Measurements from ENCODE around the gene RPS14. TPM values are rescaled to one million over a fixed set of nuclear protein-coding genes. Genes with fewer than 3 reads are reported as not detected.

The RPS14 gene
- total and polyA plus RNA-seq, 2 of the 8 experiments (the other 6 are each of a cell fraction or from before 2014, with no cell fraction given): 2,548 to 6,423 TPM

DNA sequence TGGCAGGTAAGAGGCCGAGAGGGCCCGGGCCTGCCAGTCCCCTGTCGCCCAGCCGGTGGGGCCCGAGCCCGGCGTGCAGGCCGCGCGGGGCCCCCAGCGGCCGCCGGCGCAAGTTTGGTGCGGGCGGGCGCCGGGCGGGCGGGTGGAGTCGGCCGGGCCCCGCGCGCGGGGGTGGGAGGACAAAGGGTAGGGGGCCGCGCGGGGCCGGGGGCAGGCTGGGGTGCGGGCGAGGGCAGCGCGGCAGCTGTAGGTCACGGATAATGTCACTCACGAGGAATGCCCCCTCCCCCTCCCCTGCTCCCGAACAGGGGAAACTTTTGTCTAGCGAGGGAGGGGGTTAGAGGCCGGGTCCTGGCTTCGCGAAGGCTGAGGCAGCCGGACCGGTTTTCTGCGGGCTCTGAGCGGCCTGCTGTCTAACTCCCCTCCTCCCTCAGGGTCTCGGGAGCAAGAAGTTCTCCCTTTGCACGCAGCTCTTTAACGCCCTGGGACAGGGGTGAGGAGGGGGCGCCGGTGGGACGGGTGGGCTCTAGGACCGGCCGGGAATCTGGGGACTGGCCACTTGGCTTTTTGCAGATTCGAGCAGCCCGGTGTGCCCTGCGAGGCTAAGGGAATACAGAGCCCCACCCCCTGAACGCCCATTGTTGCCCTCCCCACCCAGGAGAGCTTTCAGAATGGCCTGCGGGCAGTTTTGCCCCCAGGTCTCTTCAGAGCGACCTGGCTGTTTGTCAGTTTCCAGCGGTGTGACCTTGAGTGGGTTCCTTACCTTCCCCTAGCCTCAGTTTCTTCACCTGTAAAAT, 37.1 kb upstream of the RPS14 start (continued):
- TF ChIP-seq RFX5 (IDR thresholded peaks at IDR 0.05; ENCODE audit: borderline replicate concordance, low read depth, low read length): no peak
- TF ChIP-seq BACH1 (IDR thresholded peaks at IDR 0.05; ENCODE audit: low read length): peak; percentile 19; the same call in 1 of the 2 replicates
- TF ChIP-seq SIN3A (conservative IDR thresholded peaks at IDR 0.05 in 1 of 2, IDR thresholded peaks at IDR 0.05 in 1 of 2; ENCODE audit: low read depth in 1 of 2, low read length in 2 of 2): peak in 1 of 2 experiments; percentile 13; a peak in 1 of 4 replicates
- TF ChIP-seq SIX5 (IDR thresholded peaks at IDR 0.05; ENCODE audit: low read depth, low read length): no peak
- no peak for TF ChIP-seq RXRA (IDR thresholded peaks at IDR 0.05; ENCODE audit: insufficient read depth, low read depth, low read length)
- no peak for TF ChIP-seq POU5F1 (IDR thresholded peaks at IDR 0.05; ENCODE audit: low read depth, low read length)
- TF ChIP-seq, protein P1, sequence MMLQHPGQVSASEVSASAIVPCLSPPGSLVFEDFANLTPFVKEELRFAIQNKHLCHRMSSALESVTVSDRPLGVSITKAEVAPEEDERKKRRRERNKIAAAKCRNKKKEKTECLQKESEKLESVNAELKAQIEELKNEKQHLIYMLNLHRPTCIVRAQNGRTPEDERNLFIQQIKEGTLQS (IDR thresholded peaks at IDR 0.05; ENCODE audit: insufficient read depth, low read depth, low read length): no peak
- peak; percentile 38; the same call in 1 of the 2 replicates for TF ChIP-seq TAF1 (IDR thresholded peaks at IDR 0.05; ENCODE audit: low read depth, low read length)
- TF ChIP-seq EZH2 (IDR thresholded peaks at IDR 0.05; ENCODE audit: low read depth, low read length, severe bottlenecking): no peak
- TF ChIP-seq SRF (IDR thresholded peaks at IDR 0.05; ENCODE audit: low read depth, low read length): no peak
- TF ChIP-seq CTBP2 (IDR thresholded peaks at IDR 0.05; ENCODE audit: borderline replicate concordance, insufficient read depth, insufficient read length, low read length): no peak
- TF ChIP-seq JUND (IDR thresholded peaks at IDR 0.05; ENCODE audit: low read length): no peak
- TF ChIP-seq KDM5A (IDR thresholded peaks at IDR 0.05; ENCODE audit: low read length): no peak
